Heart left ventricle (tissue), 13 donors: ENCODE data around the gene AK1.

Source experiments
- POLR2A ChIP-seq, 2 donors: fragments of 450-650 bp; IDR thresholded peaks; one replicate each; pipeline ENCODE4 v1.6.1; 2017; ENCODE audit warnings: antibody characterized with exemption in 2 of 2, mild to moderate bottlenecking in 2 of 2, moderate library complexity in 2 of 2
- TF ChIP-seq, protein P1 (sequence below), 12 donors: fragments of 200-600 bp; sonication (generic) in 4 of 12; IDR thresholded peaks; one replicate each; pipeline versions ENCODE4 v1.5.0 to v1.8.0; 2018 to 2022; ENCODE audit warnings: antibody characterized with exemption in 12 of 12, mild to moderate bottlenecking in 5 of 12
- donor health status: ischemic (EF 13 %, LVEDD 7.1; RV severe dilation, severe dysfunction).
- donor health status: DM: no; HTN: yes; CAD: no.
- donor health status: DM: no; HTN: no; CAD: no.
- donor health status: ischemic (EF 25% LVEDD 6.9; RV normal size, moderate dysfunction).
- donor health status: ischemic (EF 25% LVEDD 5.7; RV mildly dilated, moderate dysfunction).
- donor health status: ischemic (EF 35%, LVEDD 5.7; RV mildly dilated, moderate dysfunction).
- donor health status: nonischemic (EF 11% LVEDD 7.7; RV severe dilation, severe dysfunction).
- donor health status: DM: yes; HTN: yes; CAD: no.
- donor health status: PGD.
- donor health status: ischemic (EF 29% LVEDD 5.4; RV normal size, mild dysfunction).
- donor health status: nonischemic (EF 23%, LVEDD 6.1; RV moderate dilation, normal function).

- TF ChIP-seq, protein P1, sequence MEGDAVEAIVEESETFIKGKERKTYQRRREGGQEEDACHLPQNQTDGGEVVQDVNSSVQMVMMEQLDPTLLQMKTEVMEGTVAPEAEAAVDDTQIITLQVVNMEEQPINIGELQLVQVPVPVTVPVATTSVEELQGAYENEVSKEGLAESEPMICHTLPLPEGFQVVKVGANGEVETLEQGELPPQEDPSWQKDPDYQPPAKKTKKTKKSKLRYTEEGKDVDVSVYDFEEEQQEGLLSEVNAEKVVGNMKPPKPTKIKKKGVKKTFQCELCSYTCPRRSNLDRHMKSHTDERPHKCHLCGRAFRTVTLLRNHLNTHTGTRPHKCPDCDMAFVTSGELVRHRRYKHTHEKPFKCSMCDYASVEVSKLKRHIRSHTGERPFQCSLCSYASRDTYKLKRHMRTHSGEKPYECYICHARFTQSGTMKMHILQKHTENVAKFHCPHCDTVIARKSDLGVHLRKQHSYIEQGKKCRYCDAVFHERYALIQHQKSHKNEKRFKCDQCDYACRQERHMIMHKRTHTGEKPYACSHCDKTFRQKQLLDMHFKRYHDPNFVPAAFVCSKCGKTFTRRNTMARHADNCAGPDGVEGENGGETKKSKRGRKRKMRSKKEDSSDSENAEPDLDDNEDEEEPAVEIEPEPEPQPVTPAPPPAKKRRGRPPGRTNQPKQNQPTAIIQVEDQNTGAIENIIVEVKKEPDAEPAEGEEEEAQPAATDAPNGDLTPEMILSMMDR (IDR thresholded peaks at IDR 0.05): peak in 2 of 12 donors; percentile 9 to 33
- no peak for TF ChIP-seq POLR2A (IDR thresholded peaks at IDR 0.05)
Observed at GRCh38 chr9:127867356-127868277, 9.9 kb downstream of the AK1 start.
